Parathyroid adenoma (tissue), 2 donors: ENCODE data around the gene OGA.
A peak's percentile ranks its signal among the peaks of the same experiment; 100 is the strongest.

Experiments used
- H2AFZ ChIP-seq: fragments of 300-600 bp; sonication (generic); one replicate; pipeline ENCODE4 v1.7.0; 2017; ENCODE audit warnings: antibody characterized with exemption, mild to moderate bottlenecking
- H3K27ac ChIP-seq: fragments of 300-600 bp; sonication (generic); one replicate; pipeline ENCODE4 v1.7.0; 2017
- H3K27me3 ChIP-seq: fragments of 300-600 bp; sonication (generic); one replicate; pipeline ENCODE4 v1.7.0; 2017; ENCODE audit warnings: low read length; ENCODE audit not compliant: control insufficient read depth, insufficient read depth
- H3K36me3 ChIP-seq: fragments of 300-600 bp; sonication (generic); one replicate; pipeline ENCODE4 v1.7.0; 2017; ENCODE audit warnings: low read length; ENCODE audit not compliant: control insufficient read depth, insufficient read depth
- H3K4me1 ChIP-seq: fragments of 300-600 bp; sonication (generic); one replicate; pipeline ENCODE4 v1.7.0; 2017; ENCODE audit warnings: control low read depth
- H3K4me2 ChIP-seq: fragments of 300-600 bp; sonication (generic); one replicate; pipeline ENCODE4 v1.7.0; 2017; ENCODE audit warnings: low read length
- H3K4me3 ChIP-seq: fragments of 300-600 bp; sonication (generic); one replicate; pipeline ENCODE4 v1.7.0; 2017; ENCODE audit warnings: low read depth, low read length
- H3K79me2 ChIP-seq: fragments of 300-600 bp; sonication (generic); one replicate; pipeline ENCODE4 v1.7.0; 2017; ENCODE audit warnings: control low read depth
- H3K9ac ChIP-seq: fragments of 300-600 bp; sonication (generic); one replicate; pipeline ENCODE4 v1.7.0; 2017; ENCODE audit warnings: mild to moderate bottlenecking
- H3K9me3 ChIP-seq: fragments of 300-600 bp; sonication (generic); one replicate; pipeline ENCODE4 v1.7.0; 2017; ENCODE audit warnings: low read length; ENCODE audit not compliant: control insufficient read depth
- TF ChIP-seq, protein P1 (sequence below): fragments of 300-600 bp; sonication (generic); IDR thresholded peaks from one replicate; pipeline ENCODE4 v1.7.0; 2017; ENCODE audit warnings: antibody characterized with exemption, mild to moderate bottlenecking
- donor health status: primary hyperparathyroidism.

Gene OGA

DNA sequence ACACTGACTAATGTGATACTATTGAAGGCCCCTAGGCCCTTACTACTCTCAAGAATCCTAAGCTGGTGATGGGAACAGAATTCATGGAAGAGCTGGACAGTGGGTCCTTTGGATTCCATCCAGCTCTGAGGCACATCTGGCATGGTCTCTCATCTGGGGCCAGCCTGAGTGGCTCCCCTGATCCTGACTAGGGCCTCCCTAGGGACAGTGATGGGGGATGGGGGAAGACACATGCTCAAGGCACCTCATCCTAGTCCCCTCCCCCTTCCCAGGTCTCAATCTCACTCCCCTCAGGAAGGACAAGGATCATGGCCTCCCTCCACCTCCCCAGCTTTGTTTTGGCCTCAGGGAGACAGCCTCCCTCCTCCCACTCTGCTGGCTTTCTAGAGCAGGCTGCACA lies 23.6 kb upstream of the OGA start:
- TF ChIP-seq, protein P1, sequence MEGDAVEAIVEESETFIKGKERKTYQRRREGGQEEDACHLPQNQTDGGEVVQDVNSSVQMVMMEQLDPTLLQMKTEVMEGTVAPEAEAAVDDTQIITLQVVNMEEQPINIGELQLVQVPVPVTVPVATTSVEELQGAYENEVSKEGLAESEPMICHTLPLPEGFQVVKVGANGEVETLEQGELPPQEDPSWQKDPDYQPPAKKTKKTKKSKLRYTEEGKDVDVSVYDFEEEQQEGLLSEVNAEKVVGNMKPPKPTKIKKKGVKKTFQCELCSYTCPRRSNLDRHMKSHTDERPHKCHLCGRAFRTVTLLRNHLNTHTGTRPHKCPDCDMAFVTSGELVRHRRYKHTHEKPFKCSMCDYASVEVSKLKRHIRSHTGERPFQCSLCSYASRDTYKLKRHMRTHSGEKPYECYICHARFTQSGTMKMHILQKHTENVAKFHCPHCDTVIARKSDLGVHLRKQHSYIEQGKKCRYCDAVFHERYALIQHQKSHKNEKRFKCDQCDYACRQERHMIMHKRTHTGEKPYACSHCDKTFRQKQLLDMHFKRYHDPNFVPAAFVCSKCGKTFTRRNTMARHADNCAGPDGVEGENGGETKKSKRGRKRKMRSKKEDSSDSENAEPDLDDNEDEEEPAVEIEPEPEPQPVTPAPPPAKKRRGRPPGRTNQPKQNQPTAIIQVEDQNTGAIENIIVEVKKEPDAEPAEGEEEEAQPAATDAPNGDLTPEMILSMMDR: no peak
- Histone ChIP-seq H3K4me3 (no peak overlapping the region), H3K4me1 (peaks cover 5% of the 10 kb centered on the region), H3K79me2 (no peaks in the 10 kb centered on the region), H3K4me2 (no peak overlapping the region), H3K36me3 (no peaks in the 10 kb centered on the region), H2AFZ (no peak overlapping the region), H3K9me3 (no peaks in the 10 kb centered on the region), H3K9ac (no peak overlapping the region), H3K27me3 (no peaks in the 10 kb centered on the region), H3K27ac (no peak overlapping the region)

DNA sequence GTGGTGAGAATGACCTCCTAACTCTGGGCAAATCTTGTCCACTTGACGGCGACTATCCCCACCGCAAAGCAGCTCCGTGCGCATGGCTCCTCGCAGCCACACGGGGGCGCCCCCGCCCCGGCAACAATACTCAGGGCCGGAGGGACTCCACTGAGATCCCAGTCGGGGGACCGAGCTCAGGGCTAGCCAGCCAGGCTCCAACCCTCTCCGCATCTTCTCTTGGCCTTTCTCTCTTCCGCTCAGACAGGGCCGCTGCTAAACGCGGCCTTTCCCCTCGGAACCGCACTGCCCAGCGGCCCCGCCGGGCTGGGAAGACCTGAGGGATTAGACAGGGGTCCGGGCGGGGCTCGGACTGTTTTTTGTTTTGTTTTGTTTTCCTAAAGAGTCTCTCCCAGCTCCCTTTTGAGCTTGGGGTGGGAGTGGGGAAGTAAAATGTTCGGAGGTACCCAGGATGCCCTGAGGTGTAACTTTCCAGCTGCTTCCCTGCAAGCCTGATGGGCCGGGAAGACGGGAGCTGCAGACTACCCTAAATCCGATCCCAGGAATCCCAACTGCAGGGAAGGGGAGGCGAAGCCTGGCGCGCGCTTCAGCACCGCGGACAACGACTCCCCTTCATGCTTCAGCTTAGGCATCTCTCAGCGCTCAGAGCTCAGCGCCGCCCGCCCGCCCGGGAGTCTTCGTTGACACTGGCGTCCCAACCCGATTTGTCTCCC lies 22.7 kb upstream of the OGA start:
- no peak overlapping the region for H3K4me3 ChIP-seq
- no peaks in the 10 kb centered on the region for H3K27me3 ChIP-seq
- H2AFZ ChIP-seq: peak overlapping the region; percentile 48
- no peaks in the 10 kb centered on the region for H3K79me2 ChIP-seq
- H3K36me3 ChIP-seq: no peaks in the 10 kb centered on the region
- no peak overlapping the region for H3K9ac ChIP-seq
- H3K4me1 ChIP-seq: peaks cover 5% of the 10 kb centered on the region
- H3K27ac ChIP-seq: no peak overlapping the region
- H3K4me2 ChIP-seq: peak overlapping the region; percentile 68
- no peaks in the 10 kb centered on the region for H3K9me3 ChIP-seq
- TF ChIP-seq, protein P1: peak; percentile 97

DNA sequence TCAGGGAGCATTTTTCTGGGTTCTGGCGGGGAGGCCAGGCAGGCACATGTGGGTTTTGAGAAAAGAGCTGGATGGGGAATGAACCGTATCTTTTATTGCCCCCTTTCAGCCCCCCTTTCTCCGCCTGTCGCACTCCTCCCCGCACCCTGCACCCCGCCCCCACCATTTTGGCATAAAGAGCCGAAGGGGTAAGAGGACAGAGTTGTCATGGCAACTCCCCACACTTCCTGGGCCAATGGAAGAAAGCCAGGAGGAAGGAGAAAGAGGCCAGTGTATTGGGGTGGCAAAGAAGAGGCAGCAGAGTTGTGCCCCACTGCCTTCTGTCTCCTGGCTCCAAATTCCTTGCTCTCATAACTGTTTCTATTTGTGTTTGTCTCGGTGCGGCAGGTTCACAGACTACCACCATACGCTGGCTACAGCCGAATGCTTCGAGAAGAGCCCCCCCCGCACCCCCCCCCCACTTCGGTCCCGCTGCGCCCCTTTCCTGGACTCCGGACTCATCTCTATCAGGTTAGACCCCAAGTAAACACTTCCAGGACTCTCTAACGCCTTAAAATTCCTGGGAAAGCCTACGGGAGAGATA lies 21.9 kb upstream of the OGA start:
- no peaks in the 10 kb centered on the region for H3K27me3 ChIP-seq
- no peak overlapping the region for H3K9ac ChIP-seq
- H3K4me2 ChIP-seq: peak overlapping the region; percentile 68
- TF ChIP-seq, protein P1: no peak
- peaks cover 5% of the 10 kb centered on the region for H3K4me1 ChIP-seq
- no peak overlapping the region for H3K4me3 ChIP-seq
- peak overlapping the region; percentile 48 for H2AFZ ChIP-seq
- H3K9me3 ChIP-seq: no peaks in the 10 kb centered on the region
- no peaks in the 10 kb centered on the region for H3K36me3 ChIP-seq
- H3K79me2 ChIP-seq: no peaks in the 10 kb centered on the region
- H3K27ac ChIP-seq: no peak overlapping the region

DNA sequence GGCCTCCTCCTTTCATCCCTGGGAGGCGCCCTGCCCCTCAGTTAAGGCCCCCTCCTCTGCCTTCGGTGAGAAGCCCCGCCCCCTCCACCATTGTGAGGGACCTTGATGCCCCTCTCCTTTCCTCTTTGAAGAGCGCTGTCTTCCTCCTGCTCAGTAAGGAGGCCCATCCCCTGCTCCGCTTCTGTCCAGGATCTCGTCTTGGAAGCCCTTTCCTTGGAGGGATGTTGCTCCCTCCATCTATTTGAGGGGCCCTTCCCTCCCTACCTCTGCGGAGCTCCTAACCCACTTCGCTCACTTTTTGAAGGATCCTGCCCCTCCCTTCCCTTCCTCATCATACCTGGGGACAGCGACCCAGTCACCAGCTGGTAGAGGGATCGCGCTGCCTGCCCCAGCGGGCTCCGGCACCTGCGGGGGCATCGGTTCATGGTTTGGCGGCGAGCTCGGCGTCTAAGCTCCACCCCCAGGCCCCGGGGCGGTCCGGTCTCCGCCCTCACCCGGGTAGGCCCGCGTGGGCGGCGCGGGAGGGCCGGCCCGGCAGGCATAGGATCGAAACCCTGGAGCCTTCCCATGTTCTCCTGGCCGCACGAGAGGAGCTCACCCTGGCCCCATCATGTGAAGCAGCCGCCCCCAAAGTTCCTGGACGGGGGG lies 21.3 kb upstream of the OGA start:
- Histone ChIP-seq H2AFZ (peak overlapping the region; percentile 48), H3K4me1 (peaks cover 5% of the 10 kb centered on the region), H3K4me3 (no peak overlapping the region), H3K4me2 (peak overlapping the region; percentile 27), H3K36me3 (no peaks in the 10 kb centered on the region), H3K27ac (no peak overlapping the region), H3K9me3 (no peaks in the 10 kb centered on the region), H3K27me3 (no peaks in the 10 kb centered on the region), H3K79me2 (no peaks in the 10 kb centered on the region), H3K9ac (no peak overlapping the region)
- TF ChIP-seq, protein P1: no peak
